Activated CD4-positive, alpha-beta T cell treated with anti-CD3 and anti-CD28 coated beads for 4 hours (primary cell): ENCODE data around the gene ECT2L.
"Not testable (repeated sequence)": the region's sequence is repeated elsewhere in the genome, so short reads cannot be mapped to it uniquely, and the experiment has no call there.

Experiments
- DNase-seq, 2 donors: peaks; one replicate each; pipeline ENCODE4 v3.0.0-alpha.2; 2020

The ECT2L gene

GRCh38 chr6:138864343-138864890, 68.5 kb downstream of the ECT2L start:
- DNase-seq: no peak

GRCh38 chr6:138865480-138866109, 69.7 kb downstream of the ECT2L start:
- DNase-seq: no peak

GRCh38 chr6:138868181-138868580, 72.3 kb downstream of the ECT2L start:
- no peak for DNase-seq

GRCh38 chr6:138869398-138869797, 73.5 kb downstream of the ECT2L start:
- DNase-seq: no peak

GRCh38 chr6:138873191-138873590, 77.3 kb downstream of the ECT2L start:
- no peak for DNase-seq

GRCh38 chr6:138882369-138883017, 86.6 kb downstream of the ECT2L start:
- no peak for DNase-seq

GRCh38 chr6:138885156-138885819, 89.4 kb downstream of the ECT2L start:
- DNase-seq: no peak

- no peak for DNase-seq
These were observed 95.5 kb downstream of the ECT2L start for GRCh38 chr6:138891255-138891986.

GRCh38 chr6:138896104-138896756, 100.3 kb downstream of the ECT2L start:
- no peak for DNase-seq

GRCh38 chr6:138897031-138897430, 101.1 kb downstream of the ECT2L start:
- no peak for DNase-seq

GRCh38 chr6:138907167-138907566, 111.3 kb downstream of the ECT2L start:
- DNase-seq: no peak

GRCh38 chr6:138909511-138909910, 113.6 kb downstream of the ECT2L start:
- no peak for DNase-seq

- no peak for DNase-seq
These were observed 114.1 kb downstream of the ECT2L start for GRCh38 chr6:138909975-138910374.

GRCh38 chr6:138912308-138912707, 116.4 kb downstream of the ECT2L start:
- no peak for DNase-seq

GRCh38 chr6:138914701-138915100, 118.8 kb downstream of the ECT2L start:
- no peak for DNase-seq

- DNase-seq: no peak
These were observed 125.0 kb downstream of the ECT2L start for GRCh38 chr6:138920906-138921305.

- no peak for DNase-seq
These were observed 127.7 kb downstream of the ECT2L start for GRCh38 chr6:138923561-138923960.

- no peak for DNase-seq
These were observed 129.9 kb downstream of the ECT2L start for GRCh38 chr6:138925806-138926205.

- no peak for DNase-seq
These were observed 130.7 kb downstream of the ECT2L start for GRCh38 chr6:138926579-138926978.

GRCh38 chr6:138931660-138932059, 135.8 kb downstream of the ECT2L start:
- no peak for DNase-seq

GRCh38 chr6:138936873-138937272, 141.0 kb downstream of the ECT2L start:
- not testable (repeated sequence) for DNase-seq

GRCh38 chr6:138943089-138943625, 147.3 kb downstream of the ECT2L start:
- no peak for DNase-seq
